Hematopoietic multipotent progenitor cell treated with erythropoietin and hydrocortisone succinate and interleukin-3 and kit ligand, for 17 days (in vitro differentiated cells): ENCODE measurements around the gene DMAC2L.
"Not testable (repeated sequence)": the region's sequence is repeated elsewhere in the genome, so short reads cannot be mapped to it uniquely, and the experiment has no call there.

Experiments
- DNase-seq: peaks from one replicate; pipeline ENCODE4 v3.0.0-alpha.2; 2015; ENCODE audit warnings: low spot score

The DMAC2L gene

GRCh38 chr14:50355692-50356091 lies 43.6 kb downstream of the DMAC2L start:
- DNase-seq: no peak

- DNase-seq: not testable (repeated sequence)
Measured at GRCh38 chr14:50356283-50356682, 44.2 kb downstream of the DMAC2L start.

GRCh38 chr14:50357124-50357523 lies 45.0 kb downstream of the DMAC2L start:
- no peak for DNase-seq

- DNase-seq: no peak
Measured at GRCh38 chr14:50357753-50358395, 45.8 kb downstream of the DMAC2L start.

GRCh38 chr14:50359631-50360030 lies 47.5 kb downstream of the DMAC2L start:
- DNase-seq: no peak

GRCh38 chr14:50360093-50360492 lies 48.0 kb downstream of the DMAC2L start:
- DNase-seq: no peak

GRCh38 chr14:50360851-50361250 lies 48.7 kb downstream of the DMAC2L start:
- DNase-seq: no peak

- not testable (repeated sequence) for DNase-seq
Measured at GRCh38 chr14:50361473-50362403, 49.6 kb downstream of the DMAC2L start.

GRCh38 chr14:50362764-50363713 lies 50.9 kb downstream of the DMAC2L start:
- DNase-seq: peak; percentile 55

GRCh38 chr14:50363714-50364111 lies 51.6 kb downstream of the DMAC2L start:
- DNase-seq: peak; percentile 68

GRCh38 chr14:50364792-50365191 lies 52.7 kb downstream of the DMAC2L start:
- DNase-seq: no peak

GRCh38 chr14:50365572-50365971 lies 53.4 kb downstream of the DMAC2L start:
- DNase-seq: peak; percentile 52

GRCh38 chr14:50366115-50366514 lies 54.0 kb downstream of the DMAC2L start:
- peak; percentile 42 for DNase-seq

- DNase-seq: no peak
Measured at GRCh38 chr14:50366589-50366988, 54.5 kb downstream of the DMAC2L start.

- no peak for DNase-seq
Measured at GRCh38 chr14:50371546-50371945, 59.4 kb downstream of the DMAC2L start.

GRCh38 chr14:50373959-50374358 lies 61.8 kb downstream of the DMAC2L start:
- DNase-seq: no peak

- no peak for DNase-seq
Measured at GRCh38 chr14:50375760-50376159, 63.6 kb downstream of the DMAC2L start.
